ENCODE data around the gene PER1. TPM values are rescaled to one million over a fixed set of nuclear protein-coding genes. Genes with fewer than 3 reads are reported as not detected.

Gene PER1
- total RNA-seq, 4 donors from 2014 or later, result 20.0 to 396 (median 163) TPM

GRCh38 chr17:8150194-8151119 lies 1.7 kb downstream of the PER1 start:
- H3K27me3 ChIP-seq, result no peaks in the 10 kb centered on the region
- intact Hi-C loops (cut with DNase I; ENCODE audit: low total_unique reads), result no loop called here
- H3K36me3 ChIP-seq, result no peaks in the 10 kb centered on the region
- H3K4me1 ChIP-seq, result peaks cover 7 to 21% of the 10 kb centered on the region in 2 donors
- H3K27ac ChIP-seq, result peak overlapping the region; percentile 100
- TF ChIP-seq, protein P1, sequence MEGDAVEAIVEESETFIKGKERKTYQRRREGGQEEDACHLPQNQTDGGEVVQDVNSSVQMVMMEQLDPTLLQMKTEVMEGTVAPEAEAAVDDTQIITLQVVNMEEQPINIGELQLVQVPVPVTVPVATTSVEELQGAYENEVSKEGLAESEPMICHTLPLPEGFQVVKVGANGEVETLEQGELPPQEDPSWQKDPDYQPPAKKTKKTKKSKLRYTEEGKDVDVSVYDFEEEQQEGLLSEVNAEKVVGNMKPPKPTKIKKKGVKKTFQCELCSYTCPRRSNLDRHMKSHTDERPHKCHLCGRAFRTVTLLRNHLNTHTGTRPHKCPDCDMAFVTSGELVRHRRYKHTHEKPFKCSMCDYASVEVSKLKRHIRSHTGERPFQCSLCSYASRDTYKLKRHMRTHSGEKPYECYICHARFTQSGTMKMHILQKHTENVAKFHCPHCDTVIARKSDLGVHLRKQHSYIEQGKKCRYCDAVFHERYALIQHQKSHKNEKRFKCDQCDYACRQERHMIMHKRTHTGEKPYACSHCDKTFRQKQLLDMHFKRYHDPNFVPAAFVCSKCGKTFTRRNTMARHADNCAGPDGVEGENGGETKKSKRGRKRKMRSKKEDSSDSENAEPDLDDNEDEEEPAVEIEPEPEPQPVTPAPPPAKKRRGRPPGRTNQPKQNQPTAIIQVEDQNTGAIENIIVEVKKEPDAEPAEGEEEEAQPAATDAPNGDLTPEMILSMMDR (IDR thresholded peaks at IDR 0.05), result no peak
- TF ChIP-seq POLR2A (IDR thresholded peaks at IDR 0.05), result no peak
- DNase-seq, result peak in 1 of 2 donors; percentile 34
- peak overlapping the region; percentile 72 to 74 for H3K4me3 ChIP-seq
- H3K9me3 ChIP-seq, result no peaks in the 10 kb centered on the region

DNA sequence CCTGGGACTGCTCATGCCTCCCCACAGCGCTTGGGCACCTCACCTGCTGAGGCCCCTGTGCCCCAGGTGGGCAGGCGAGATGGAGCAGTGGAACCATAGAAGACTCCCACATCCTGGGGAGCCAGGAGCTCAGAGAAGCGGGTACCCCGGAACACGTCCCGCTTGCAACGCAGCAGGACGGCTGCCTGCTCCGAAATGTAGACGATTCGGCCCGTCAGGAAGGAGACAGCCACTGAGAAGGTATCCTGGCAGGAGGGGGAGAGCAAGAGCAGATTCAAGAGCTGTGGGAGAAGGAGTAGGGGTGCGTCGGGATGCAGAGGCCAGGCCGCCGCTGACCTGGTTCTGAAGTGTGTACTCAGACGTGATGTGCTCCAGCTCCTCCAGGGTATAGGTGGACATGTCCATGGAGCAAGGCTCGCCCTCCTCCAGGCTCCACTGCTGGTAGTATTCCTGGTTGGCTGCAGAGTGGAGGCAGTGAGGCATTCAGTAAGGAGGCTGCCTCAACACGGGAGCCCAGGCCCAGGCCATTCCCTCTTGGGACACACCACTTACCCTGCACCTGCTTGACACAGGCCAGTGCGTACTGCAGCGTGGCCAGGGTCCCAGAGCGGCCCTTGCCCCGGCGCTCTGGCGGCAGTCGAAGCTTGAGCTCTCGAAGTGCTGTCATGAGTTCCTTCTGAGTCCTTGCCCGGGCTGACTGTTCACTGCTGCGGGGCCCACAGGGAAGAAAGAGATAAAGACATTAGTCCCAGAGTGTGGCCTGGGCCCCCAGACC lies 2.6 kb downstream of the PER1 start:
- TF ChIP-seq, protein P1 (IDR thresholded peaks at IDR 0.05), result no peak
- TF ChIP-seq POLR2A (IDR thresholded peaks at IDR 0.05), result no peak
- Histone ChIP-seq H3K9me3 (no peaks in the 10 kb centered on the region), H3K4me1 (peaks cover 7 to 21% of the 10 kb centered on the region in 2 donors), H3K27ac (peak overlapping the region; percentile 100), H3K4me3 (no peak overlapping the region), H3K36me3 (no peaks in the 10 kb centered on the region), H3K27me3 (no peaks in the 10 kb centered on the region)
- peak in 1 of 2 donors; percentile 27 for DNase-seq
- intact Hi-C loops (cut with DNase I; ENCODE audit: low total_unique reads), result no loop called here

- Histone ChIP-seq H3K27ac (peak overlapping the region; percentile 50 to 66), H3K4me3 (no peak overlapping the region), H3K4me1 (peaks cover 7 to 21% of the 10 kb centered on the region in 2 donors), H3K9me3 (no peaks in the 10 kb centered on the region), H3K36me3 (no peaks in the 10 kb centered on the region), H3K27me3 (no peaks in the 10 kb centered on the region)
- DNase-seq, result no peak
- intact Hi-C loops (cut with DNase I; ENCODE audit: low total_unique reads), result no loop called here
- TF ChIP-seq, protein P1 (IDR thresholded peaks at IDR 0.05), result no peak
- TF ChIP-seq POLR2A (IDR thresholded peaks at IDR 0.05), result no peak
Measured at GRCh38 chr17:8148560-8148959, 3.6 kb downstream of the PER1 start.

DNA sequence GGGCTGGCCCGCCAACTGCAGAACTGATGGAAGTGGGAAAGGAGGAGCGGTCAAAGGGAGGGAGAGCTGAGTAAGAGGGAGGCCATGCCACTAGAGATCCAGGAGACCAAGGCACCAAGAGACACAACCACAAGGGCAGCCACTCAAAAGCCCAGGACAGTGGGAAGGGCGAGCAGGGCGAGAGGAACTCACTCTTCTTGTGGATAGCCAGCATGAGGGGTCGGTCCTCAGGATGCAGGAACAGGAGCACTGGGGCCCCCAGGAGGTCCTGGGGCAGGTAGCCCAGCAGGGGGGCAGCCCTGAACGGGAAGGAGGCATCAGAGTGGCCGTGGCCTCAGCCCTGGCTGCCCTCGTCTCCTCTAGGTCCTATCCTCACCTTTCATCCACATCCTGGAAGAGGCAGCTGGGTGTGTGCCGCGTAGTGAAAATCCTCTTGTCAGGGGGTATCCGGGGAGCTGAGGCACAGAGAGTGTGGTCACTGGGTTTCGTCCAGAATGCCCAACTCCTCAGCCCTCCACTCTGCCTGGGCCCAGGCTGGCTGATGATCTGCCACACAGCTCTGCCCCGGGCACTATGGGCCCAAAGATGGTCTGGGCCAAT lies 4.3 kb downstream of the PER1 start:
- Histone ChIP-seq H3K4me1 (peaks cover 5 to 17% of the 10 kb centered on the region in 2 donors), H3K9me3 (no peaks in the 10 kb centered on the region), H3K4me3 (no peak overlapping the region), H3K27ac (peak overlapping the region; percentile 50 to 66), H3K36me3 (no peaks in the 10 kb centered on the region), H3K27me3 (no peaks in the 10 kb centered on the region)
- no peak for DNase-seq
- intact Hi-C loops (cut with DNase I; ENCODE audit: low total_unique reads), result no loop called here
- TF ChIP-seq POLR2A (IDR thresholded peaks at IDR 0.05), result no peak
- TF ChIP-seq, protein P1 (IDR thresholded peaks at IDR 0.05), result no peak
